HG03196 (cell line): Measurements from ENCODE around the gene NT5DC2.

Source experiments
- ATAC-seq: cut with Tn5 transposase; IDR thresholded peaks from one replicate; pipeline ENCODE4 v1.9.1; 2021; ENCODE audit not compliant: unreplicated experiment

NT5DC2 gene

GRCh38 chr3:52525680-52526561, 7.7 kb downstream of the NT5DC2 start:
- ATAC-seq, result no peak

- ATAC-seq, result no peak
These were observed 8.6 kb downstream of the NT5DC2 start for GRCh38 chr3:52524752-52525679.

- no peak for ATAC-seq
These were observed 9.4 kb downstream of the NT5DC2 start for GRCh38 chr3:52524258-52524751.

- ATAC-seq, result no peak
These were observed 10.0 kb downstream of the NT5DC2 start for GRCh38 chr3:52523386-52524257.

- ATAC-seq, result no peak
These were observed 10.9 kb downstream of the NT5DC2 start for GRCh38 chr3:52522651-52523251.

- ATAC-seq, result no peak
These were observed 11.6 kb downstream of the NT5DC2 start for GRCh38 chr3:52521881-52522650.

GRCh38 chr3:52521488-52521824, 12.2 kb downstream of the NT5DC2 start:
- ATAC-seq, result no peak

- ATAC-seq, result no peak
These were observed 12.8 kb downstream of the NT5DC2 start for GRCh38 chr3:52520716-52521487.

GRCh38 chr3:52520141-52520667, 13.5 kb downstream of the NT5DC2 start:
- no peak for ATAC-seq

GRCh38 chr3:52519445-52520140, 14.1 kb downstream of the NT5DC2 start:
- no peak for ATAC-seq

GRCh38 chr3:52518723-52519444, 14.8 kb downstream of the NT5DC2 start:
- ATAC-seq, result no peak

GRCh38 chr3:52517796-52518722, 15.6 kb downstream of the NT5DC2 start:
- no peak for ATAC-seq

GRCh38 chr3:52516509-52517195, 17.0 kb downstream of the NT5DC2 start:
- no peak for ATAC-seq

- ATAC-seq, result no peak
These were observed 18.5 kb downstream of the NT5DC2 start for GRCh38 chr3:52515192-52515591.

- no peak for ATAC-seq
These were observed 19.1 kb downstream of the NT5DC2 start for GRCh38 chr3:52514576-52514975.

- ATAC-seq, result no peak
These were observed 20.4 kb downstream of the NT5DC2 start for GRCh38 chr3:52513281-52513680.
